Measurements from ENCODE around the gene DIPK1A. TPM values are rescaled to one million over a fixed set of nuclear protein-coding genes. Genes with fewer than 3 reads are reported as not detected.

DIPK1A gene
- total RNA-seq, 1 donor from 2014 or later, result 8.4 TPM

GRCh38 chr1:92822879-92823278, 138.4 kb downstream of the DIPK1A start:
- Mint-ChIP-seq H3K27me3 (ENCODE audit: low read depth, unreplicated experiment) (peaks cover 3% of the 10 kb centered on the region), H3K4me3 (ENCODE audit: unreplicated experiment) (no peak overlapping the region), H3K36me3 (ENCODE audit: low read depth, unreplicated experiment) (no peaks in the 10 kb centered on the region), H3K27ac (ENCODE audit: unreplicated experiment) (peak overlapping the region; percentile 2), H3K4me1 (ENCODE audit: low read depth, unreplicated experiment) (peaks cover 19% of the 10 kb centered on the region), H3K9me3 (ENCODE audit: unreplicated experiment) (no peaks in the 10 kb centered on the region)
- no peaks in the 10 kb centered on the region for H3K27me3 ChIP-seq (ENCODE audit: insufficient read depth, low read length)
- TF ChIP-seq EZH2 (IDR thresholded peaks at IDR 0.05; ENCODE audit: insufficient read depth, low read length), result no peak
- TF ChIP-seq CTCF (IDR thresholded peaks at IDR 0.05; ENCODE audit: insufficient read depth, low read depth, low read length), result no peak
- no peak for FAIRE-seq
- H3K4me3 ChIP-seq (ENCODE audit: insufficient read depth, low read depth, low read length), result no peak overlapping the region
- no peaks in the 10 kb centered on the region for H3K79me2 ChIP-seq (ENCODE audit: insufficient read depth, low read length)
- no peaks in the 10 kb centered on the region for H3K36me3 ChIP-seq (ENCODE audit: insufficient read depth, low read length)
- H3K9ac ChIP-seq (ENCODE audit: low read length), result no peak overlapping the region
- H2AFZ ChIP-seq (ENCODE audit: low read depth, low read length), result no peak overlapping the region
- H3K9me3 ChIP-seq (ENCODE audit: insufficient read depth, low read depth, low read length), result no peaks in the 10 kb centered on the region
- no peak overlapping the region for H3K4me2 ChIP-seq (ENCODE audit: low read length)
- no peaks in the 10 kb centered on the region for H4K20me1 ChIP-seq (ENCODE audit: insufficient read depth, low read length)
- H3K27ac ChIP-seq (ENCODE audit: low read depth, low read length), result no peak overlapping the region
- DNase-seq (ENCODE audit: low read depth), result peak; percentile 76
- H3K4me1 ChIP-seq (ENCODE audit: insufficient read depth, low read length), result no peaks in the 10 kb centered on the region

- Histone ChIP-seq H3K79me2 (ENCODE audit: insufficient read depth, low read length) (no peaks in the 10 kb centered on the region), H3K4me2 (ENCODE audit: low read length) (no peak overlapping the region), H3K27me3 (ENCODE audit: insufficient read depth, low read length) (no peaks in the 10 kb centered on the region), H3K4me1 (ENCODE audit: insufficient read depth, low read length) (no peaks in the 10 kb centered on the region), H3K9ac (ENCODE audit: low read length) (no peak overlapping the region), H3K27ac (ENCODE audit: low read depth, low read length) (no peak overlapping the region), H3K36me3 (ENCODE audit: insufficient read depth, low read length) (no peaks in the 10 kb centered on the region), H4K20me1 (ENCODE audit: insufficient read depth, low read length) (no peaks in the 10 kb centered on the region), H3K4me3 (ENCODE audit: insufficient read depth, low read depth, low read length) (no peak overlapping the region), H2AFZ (ENCODE audit: low read depth, low read length) (no peak overlapping the region), H3K9me3 (ENCODE audit: insufficient read depth, low read depth, low read length) (no peaks in the 10 kb centered on the region)
- no peak for FAIRE-seq
- Mint-ChIP-seq H3K4me3 (ENCODE audit: unreplicated experiment) (no peak overlapping the region), H3K4me1 (ENCODE audit: low read depth, unreplicated experiment) (peaks cover 19% of the 10 kb centered on the region), H3K9me3 (ENCODE audit: unreplicated experiment) (no peaks in the 10 kb centered on the region), H3K36me3 (ENCODE audit: low read depth, unreplicated experiment) (no peaks in the 10 kb centered on the region), H3K27me3 (ENCODE audit: low read depth, unreplicated experiment) (peaks cover 3% of the 10 kb centered on the region), H3K27ac (ENCODE audit: unreplicated experiment) (no peak overlapping the region)
- no peak for DNase-seq (ENCODE audit: low read depth)
- TF ChIP-seq EZH2 (IDR thresholded peaks at IDR 0.05; ENCODE audit: insufficient read depth, low read length) (no peak), CTCF (IDR thresholded peaks at IDR 0.05; ENCODE audit: insufficient read depth, low read depth, low read length) (no peak)
Measured at GRCh38 chr1:92820551-92820950, 140.7 kb downstream of the DIPK1A start.

- no peak overlapping the region for H3K4me2 ChIP-seq (ENCODE audit: low read length)
- H3K36me3 ChIP-seq (ENCODE audit: insufficient read depth, low read length), result no peaks in the 10 kb centered on the region
- H3K4me3 ChIP-seq (ENCODE audit: insufficient read depth, low read depth, low read length), result no peak overlapping the region
- no peaks in the 10 kb centered on the region for H4K20me1 ChIP-seq (ENCODE audit: insufficient read depth, low read length)
- no peak for FAIRE-seq
- H3K9me3 Mint-ChIP-seq (ENCODE audit: unreplicated experiment), result no peaks in the 10 kb centered on the region
- no peak overlapping the region for H3K27ac ChIP-seq (ENCODE audit: low read depth, low read length)
- H3K9me3 ChIP-seq (ENCODE audit: insufficient read depth, low read depth, low read length), result no peaks in the 10 kb centered on the region
- H3K79me2 ChIP-seq (ENCODE audit: insufficient read depth, low read length), result no peaks in the 10 kb centered on the region
- H3K4me1 ChIP-seq (ENCODE audit: insufficient read depth, low read length), result no peaks in the 10 kb centered on the region
- peaks cover 19% of the 10 kb centered on the region for H3K4me1 Mint-ChIP-seq (ENCODE audit: low read depth, unreplicated experiment)
- DNase-seq (ENCODE audit: low read depth), result peak; percentile 43
- H3K27ac Mint-ChIP-seq (ENCODE audit: unreplicated experiment), result peak overlapping the region; percentile 63
- no peak overlapping the region for H3K9ac ChIP-seq (ENCODE audit: low read length)
- no peak for TF ChIP-seq EZH2 (IDR thresholded peaks at IDR 0.05; ENCODE audit: insufficient read depth, low read length)
- TF ChIP-seq CTCF (IDR thresholded peaks at IDR 0.05; ENCODE audit: insufficient read depth, low read depth, low read length), result no peak
- peaks cover 3% of the 10 kb centered on the region for H3K27me3 Mint-ChIP-seq (ENCODE audit: low read depth, unreplicated experiment)
- no peak overlapping the region for H2AFZ ChIP-seq (ENCODE audit: low read depth, low read length)
- no peaks in the 10 kb centered on the region for H3K36me3 Mint-ChIP-seq (ENCODE audit: low read depth, unreplicated experiment)
- H3K27me3 ChIP-seq (ENCODE audit: insufficient read depth, low read length), result no peaks in the 10 kb centered on the region
- H3K4me3 Mint-ChIP-seq (ENCODE audit: unreplicated experiment), result no peak overlapping the region
Measured at GRCh38 chr1:92820024-92820423, 141.2 kb downstream of the DIPK1A start.
